Stimulated activated CD8-positive, alpha-beta memory T cell treated with anti-CD3 and anti-CD28 coated beads, Interleukin-15, amount 100 ng/mL, for 1 hour (primary cell): Measurements from ENCODE around the gene BFSP2.
"Not testable (repeated sequence)": the region's sequence is repeated elsewhere in the genome, so short reads cannot be mapped to it uniquely, and the experiment has no call there.

ENCODE experiments used
- DNase-seq: peaks from one replicate; pipeline ENCODE4 v3.0.0-alpha.2; 2020; ENCODE audit warnings: low read depth

Gene BFSP2

DNA sequence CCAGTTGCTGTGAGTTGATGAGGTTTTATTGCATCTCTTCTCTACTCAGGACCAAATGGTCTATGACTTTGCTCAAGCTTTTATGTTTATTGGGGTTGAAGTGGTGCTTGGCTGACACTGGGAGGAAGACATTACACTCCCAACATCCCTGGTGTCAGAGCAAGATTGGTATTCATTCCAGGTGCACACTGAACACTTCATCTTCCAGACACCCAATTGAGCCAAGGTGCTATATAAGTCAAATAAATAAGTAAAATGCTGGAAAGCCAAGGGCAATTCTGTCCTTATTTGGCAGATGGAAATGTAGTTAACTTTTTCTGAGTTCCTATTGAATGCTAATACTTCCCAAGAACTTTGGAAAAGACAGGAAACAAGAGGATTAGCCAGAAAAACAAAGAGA is 120.4 kb downstream of the BFSP2 start:
- DNase-seq, result no peak

- not testable (repeated sequence) for DNase-seq
These were observed 121.1 kb downstream of the BFSP2 start for GRCh38 chr3:133520938-133521337.

- no peak for DNase-seq
These were observed 122.1 kb downstream of the BFSP2 start for GRCh38 chr3:133521946-133522345.

DNA sequence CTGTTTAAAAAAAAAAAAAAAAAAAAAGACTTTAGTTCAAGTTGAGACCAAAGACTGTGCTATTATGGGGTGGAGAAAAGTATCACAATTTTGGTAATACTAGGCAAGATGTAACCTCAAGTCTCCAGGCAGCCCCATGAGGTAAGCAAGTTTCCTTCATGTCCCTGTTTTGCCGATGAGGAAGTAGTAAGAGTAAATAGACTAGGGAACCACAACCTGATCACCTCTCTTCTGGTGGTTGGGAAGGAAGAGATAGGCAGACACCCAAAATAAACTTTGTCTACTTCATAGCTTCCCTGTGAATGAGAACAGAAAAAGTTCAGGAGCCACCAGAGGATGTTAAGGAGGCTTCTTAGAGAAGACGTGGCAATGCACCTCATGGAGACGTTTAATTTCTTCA is 123.9 kb downstream of the BFSP2 start:
- DNase-seq, result not testable (repeated sequence)
